HepG2 (cell line): ENCODE measurements around the gene PPIP5K2. TPM values are rescaled to one million over a fixed set of nuclear protein-coding genes. Genes with fewer than 3 reads are reported as not detected.
A peak's percentile ranks its signal among the peaks of the same experiment; 100 is the strongest.

Experiments used
- AKAP8 ChIP-seq: sonication (generic); formaldehyde crosslinking; IDR thresholded peaks from 2 replicates; pipeline ENCODE4 v1.5.1; 2020; ENCODE audit warnings: mild to moderate bottlenecking, missing genetic modification reagents
- ATF6 ChIP-seq: sonication (generic); formaldehyde crosslinking; conservative IDR thresholded peaks from 2 replicates; pipeline ENCODE4 v1.4.0; 2020; ENCODE audit warnings: missing genetic modification reagents
- ATRX ChIP-seq: sonication (generic); formaldehyde crosslinking; IDR thresholded peaks from 2 replicates; pipeline ENCODE4 v1.4.0; 2020; ENCODE audit warnings: missing genetic modification reagents, borderline replicate concordance
- CBFB ChIP-seq: sonication (generic); formaldehyde crosslinking; IDR thresholded peaks from 2 replicates; pipeline ENCODE4 v1.4.0; 2020; ENCODE audit warnings: missing genetic modification reagents
- CC2D1A ChIP-seq: sonication (generic); formaldehyde crosslinking; IDR thresholded peaks from 2 replicates; pipeline ENCODE4 v1.8.1; 2023; ENCODE audit warnings: mild to moderate bottlenecking, missing genetic modification reagents
- CENPT ChIP-seq: sonication (generic); formaldehyde crosslinking; IDR thresholded peaks from 2 replicates; pipeline ENCODE4 v1.8.0; 2022; ENCODE audit warnings: low read depth, mild to moderate bottlenecking, moderate library complexity, missing genetic modification reagents
- DNMT1 ChIP-seq: sonication (generic); formaldehyde crosslinking; IDR thresholded peaks from 2 replicates; pipeline ENCODE4 v1.5.1; 2020; ENCODE audit warnings: mild to moderate bottlenecking, missing genetic modification reagents
- FOXP1 ChIP-seq, 2 experiments: fragments of 450-650 bp in 1 of 2; IDR thresholded peaks; 2 replicates each; pipeline ENCODE4 v1.6.1; 2017 to 2018; ENCODE audit warnings: antibody characterized with exemption in 1 of 2
- HMG20B ChIP-seq: conservative IDR thresholded peaks from 2 replicates; pipeline ENCODE4 v1.6.1; 2016; ENCODE audit warnings: missing genetic modification reagents, missing compliant biosample characterization
- HOXA9 ChIP-seq: sonication (generic); formaldehyde crosslinking; IDR thresholded peaks from 2 replicates; pipeline ENCODE4 v1.8.1; 2022; ENCODE audit warnings: missing genetic modification reagents, mild to moderate bottlenecking, moderate library complexity, borderline replicate concordance
- IRX3 ChIP-seq: sonication (generic); formaldehyde crosslinking; IDR thresholded peaks from 2 replicates; pipeline ENCODE4 v1.8.1; 2023; ENCODE audit warnings: mild to moderate bottlenecking, low read depth, missing genetic modification reagents, borderline replicate concordance
- MBD4 ChIP-seq: IDR thresholded peaks from 2 replicates; pipeline ENCODE4 v1.6.1; 2012; ENCODE audit warnings: low read length, inconsistent platforms, borderline replicate concordance
- NR3C1 ChIP-seq: sonication (generic); formaldehyde crosslinking; IDR thresholded peaks from 2 replicates; pipeline ENCODE4 v1.4.0; 2020; ENCODE audit warnings: missing genetic modification reagents
- TAF15 ChIP-seq: fragments of 200-400 bp; formaldehyde crosslinking; IDR thresholded peaks from one replicate; pipeline ENCODE4 v1.6.1; 2018; ENCODE audit warnings: mild to moderate bottlenecking, low read depth, low read length; ENCODE audit not compliant: poor library complexity, severe bottlenecking
- ZFP90 ChIP-seq: sonication (generic); formaldehyde crosslinking; IDR thresholded peaks from 2 replicates; pipeline ENCODE4 v1.8.0; 2022; ENCODE audit warnings: missing genetic modification reagents, mild to moderate bottlenecking, inconsistent platforms, borderline replicate concordance
- ZFYVE20 ChIP-seq: sonication (generic); formaldehyde crosslinking; IDR thresholded peaks from 2 replicates; pipeline ENCODE4 v1.8.0; 2023; ENCODE audit warnings: low read depth, mild to moderate bottlenecking, moderate library complexity, missing genetic modification reagents, borderline replicate concordance
- ZNF205 ChIP-seq: IDR thresholded peaks from 2 replicates; pipeline ENCODE4 v1.6.1; 2018; ENCODE audit warnings: missing biosample characterization, missing genetic modification reagents
- ZNF331 ChIP-seq: sonication (generic); formaldehyde crosslinking; IDR thresholded peaks from 2 replicates; pipeline ENCODE4 v1.4.0; 2020; ENCODE audit warnings: missing genetic modification reagents
- ZNF335 ChIP-seq: sonication (generic); formaldehyde crosslinking; IDR thresholded peaks from 2 replicates; pipeline ENCODE4 v1.4.0; 2020; ENCODE audit warnings: missing genetic modification reagents
- ZNF337 ChIP-seq: sonication (generic); formaldehyde crosslinking; IDR thresholded peaks from 2 replicates; pipeline ENCODE4 v1.5.1; 2020; ENCODE audit warnings: missing genetic modification reagents, low read depth, mild to moderate bottlenecking, borderline replicate concordance
- ZNF343 ChIP-seq: sonication (generic); formaldehyde crosslinking; IDR thresholded peaks from 2 replicates; pipeline ENCODE4 v1.4.0; 2020; ENCODE audit warnings: mild to moderate bottlenecking, missing genetic modification reagents
- ZNF501 ChIP-seq: sonication (generic); formaldehyde crosslinking; IDR thresholded peaks from 2 replicates; pipeline ENCODE4 v1.5.1; 2020; ENCODE audit warnings: mild to moderate bottlenecking, moderate library complexity, missing genetic modification reagents
- ZNF607 ChIP-seq: sonication (generic); formaldehyde crosslinking; IDR thresholded peaks from 2 replicates; pipeline ENCODE4 v1.5.1; 2020; ENCODE audit warnings: missing genetic modification reagents, mild to moderate bottlenecking, borderline replicate concordance
- ZNF687 ChIP-seq: sonication (generic); formaldehyde crosslinking; IDR thresholded peaks from 2 replicates; pipeline ENCODE4 v1.5.1; 2020; ENCODE audit warnings: mild to moderate bottlenecking, missing genetic modification reagents, moderate library complexity
- polyA plus RNA-seq, 8 experiments: library from polyadenylated mRNA; depleted of rRNA in 3 of 8; stranded (reverse) in 7 of 8; unstranded in 1 of 8; fragments of >200 nt; fragmentation: Illumina TruSeq in 4 of 8; extraction: Trizol in 4 of 8; gene quantifications; 2 replicates each; pipeline versions ENCODE4 v1.2.1 to v1.2.3, GENCODE V29; 2011 to 2016; ENCODE audit warnings: low read depth in 4 of 8, missing spikeins in 1 of 8, mixed read lengths in 1 of 8; ENCODE audit not compliant: insufficient read depth in 1 of 8
- total RNA-seq, 5 experiments: library from RNA; depleted of rRNA; stranded (reverse); fragments of >200 nt; fragmentation: Illumina TruSeq; extraction: Trizol; gene quantifications; 2 replicates each; pipeline ENCODE4 v1.2.3, GENCODE V29; 2016; ENCODE audit warnings: low read depth in 1 of 5

PPIP5K2 gene
- total and polyA plus RNA-seq, 2 of the 13 experiments (the other 11 are each of a cell fraction or from before 2014, with no cell fraction given), result 19.7 to 45.6 TPM

- TF ChIP-seq ZNF607 (CRISPR knock-in tag) (no peak), ZNF343 (no peak), HMG20B (CRISPR knock-in tag) (no peak), ZNF335 (peak; percentile 95), ATF6 (CRISPR knock-in tag) (peak; percentile 26; the same call in 1 of the 2 replicates), ATRX (no peak), CBFB (CRISPR knock-in tag) (0 out of 2 replicates have a peak, but pooled peaks have one; percentile 61), NR3C1 (CRISPR knock-in tag) (no peak), ZNF205 (CRISPR knock-in tag) (no peak; the same call in 1 of the 2 replicates), DNMT1 (CRISPR knock-in tag) (no peak), AKAP8 (no peak), FOXP1 (IDR thresholded peaks at IDR 0.05) (no peak), FOXP1 (CRISPR knock-in tag; IDR thresholded peaks at IDR 0.05) (0 out of 2 replicates have a peak, but pooled peaks have one; percentile 51), ZFP90 (CRISPR knock-in tag) (peak; percentile 66; the same call in 1 of the 2 replicates), ZNF501 (peak; percentile 74; the same call in 1 of the 2 replicates), CENPT (CRISPR knock-in tag) (no peak), ZFYVE20 (no peak), CC2D1A (CRISPR knock-in tag) (no peak), MBD4 (no peak), ZNF331 (CRISPR knock-in tag) (peak; percentile 83), HOXA9 (peak; percentile 51; the same call in 1 of the 2 replicates), ZNF337 (CRISPR knock-in tag) (no peak), IRX3 (CRISPR knock-in tag) (peak; percentile 80; the same call in 1 of the 2 replicates), TAF15 (no peak), ZNF687 (peak; percentile 80)
Measured at GRCh38 chr5:103119765-103120606, at the start of gene PPIP5K2, which contains the start of gene GIN1 (continued).
